Fibroblast of skin of scalp (primary cell): ENCODE measurements around the gene DNAJA2. TPM values are rescaled to one million over a fixed set of nuclear protein-coding genes. Genes with fewer than 3 reads are reported as not detected.
"Not testable (repeated sequence)": the region's sequence is repeated elsewhere in the genome, so short reads cannot be mapped to it uniquely, and the experiment has no call there.

Experiments
- DNase-seq: peaks from one replicate; pipeline ENCODE4 v3.0.0-alpha.2; 2013
- polyA plus RNA-seq, 2 experiments: library from polyadenylated mRNA; unstranded; fragments of 120-200 nt; gene quantifications; one replicate each; pipeline ENCODE4 v1.2.1, GENCODE V29; 2013; ENCODE audit not compliant: insufficient read length in 2 of 2

The DNAJA2 gene
- polyA plus RNA-seq (2013, experiment 1 of 2; ENCODE audit: insufficient read length) = 53.5 TPM
- 56.2 TPM for polyA plus RNA-seq (2013, experiment 2 of 2; ENCODE audit: insufficient read length)

DNA sequence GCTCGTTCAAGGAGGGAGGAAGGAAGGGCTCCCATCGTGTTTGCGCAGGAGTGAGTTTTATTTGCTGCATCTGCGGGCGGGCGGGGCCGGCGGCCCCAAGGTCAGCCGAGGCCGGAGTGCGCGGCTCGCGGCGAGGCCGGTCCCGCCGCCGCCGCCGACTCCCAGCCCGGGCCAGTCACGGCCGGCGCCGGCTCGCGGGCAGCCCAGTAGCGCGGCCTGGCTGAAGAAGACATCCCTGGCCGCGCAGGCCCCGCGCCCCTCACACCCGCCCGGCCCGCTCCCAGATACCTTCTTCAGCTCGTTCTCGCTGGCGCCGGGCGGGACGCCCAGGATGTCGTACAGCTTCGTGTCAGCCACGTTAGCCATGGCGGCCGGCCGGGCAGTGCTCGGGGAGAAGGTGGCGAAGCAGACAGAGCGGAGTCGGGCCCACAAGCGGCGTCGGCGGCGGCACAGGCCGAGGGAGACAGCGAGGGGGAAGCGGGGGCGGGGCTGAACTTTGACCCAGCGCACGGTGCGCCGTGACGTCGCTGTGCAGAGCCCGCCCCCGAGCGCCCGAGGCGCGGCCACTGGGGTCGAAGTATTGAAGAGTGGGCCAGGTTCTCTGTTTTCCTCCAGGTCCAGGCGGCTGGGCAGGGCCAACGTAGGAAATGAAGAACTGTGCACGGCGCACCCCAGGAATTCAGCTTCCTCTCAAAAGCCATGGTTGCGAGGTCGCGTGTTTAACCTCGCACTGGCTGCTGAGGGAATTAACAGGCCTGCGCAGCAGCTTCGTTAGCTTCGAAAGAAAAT, at the start of gene DNAJA2:
DNAJA2 (minus strand) TSS at position 468 of the 789 bp plus-strand sequence; CDS start at position 366, 102 bp downstream.
- DNase-seq = peak; percentile 88

DNA sequence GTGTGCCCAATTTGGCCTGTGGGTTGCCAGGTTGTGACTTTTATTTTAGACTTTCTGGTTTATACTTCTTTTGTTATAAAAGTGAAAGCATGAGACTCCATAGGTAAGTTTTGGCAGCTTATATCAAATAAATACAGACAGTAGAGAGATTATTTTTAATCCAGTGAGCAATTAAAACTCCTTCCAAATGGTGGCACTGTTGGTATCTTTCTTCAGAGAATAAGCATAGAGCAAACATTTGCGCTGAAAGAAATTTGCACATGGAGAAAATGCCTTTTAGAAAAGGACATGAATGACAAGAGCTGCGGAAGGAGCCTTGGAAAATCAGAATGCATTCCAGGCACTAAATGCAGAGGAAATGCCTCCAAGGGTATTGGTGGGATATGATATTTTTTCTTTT, 46.1 kb upstream of the DNAJA2 start:
- peak; percentile 6 for DNase-seq

DNA sequence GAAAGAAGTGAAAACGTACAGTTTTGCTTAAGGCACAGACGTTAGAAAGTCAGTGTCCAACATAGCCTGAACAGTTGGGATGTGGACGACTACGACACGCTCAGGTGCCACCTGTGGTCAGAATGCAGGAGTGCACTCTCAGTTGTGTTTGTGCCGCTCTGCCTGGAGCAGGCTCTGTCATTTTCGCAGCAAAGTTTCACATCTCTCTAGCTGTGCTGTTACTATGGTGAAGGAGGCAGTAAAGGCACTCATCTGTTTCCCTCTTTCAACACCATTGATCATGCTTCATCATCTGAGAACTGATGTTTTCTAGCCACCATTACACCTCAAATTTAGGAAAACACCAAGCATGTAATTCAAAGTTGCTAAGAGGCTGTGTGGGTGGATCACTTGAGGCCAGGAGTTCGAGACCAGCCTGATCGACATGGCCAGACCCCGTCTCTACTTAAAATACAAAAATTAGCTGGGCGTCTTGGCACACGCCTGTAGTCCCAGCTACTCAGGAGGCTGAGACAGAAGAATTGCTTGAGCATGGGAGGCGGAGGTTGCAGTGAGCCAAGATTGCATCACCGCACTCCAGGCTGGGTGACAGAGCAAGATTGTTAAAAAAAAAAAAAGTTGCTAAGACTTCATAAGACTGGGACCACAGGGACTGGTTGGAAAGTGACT, 44.9 kb upstream of the DNAJA2 start:
- no peak for DNase-seq

DNA sequence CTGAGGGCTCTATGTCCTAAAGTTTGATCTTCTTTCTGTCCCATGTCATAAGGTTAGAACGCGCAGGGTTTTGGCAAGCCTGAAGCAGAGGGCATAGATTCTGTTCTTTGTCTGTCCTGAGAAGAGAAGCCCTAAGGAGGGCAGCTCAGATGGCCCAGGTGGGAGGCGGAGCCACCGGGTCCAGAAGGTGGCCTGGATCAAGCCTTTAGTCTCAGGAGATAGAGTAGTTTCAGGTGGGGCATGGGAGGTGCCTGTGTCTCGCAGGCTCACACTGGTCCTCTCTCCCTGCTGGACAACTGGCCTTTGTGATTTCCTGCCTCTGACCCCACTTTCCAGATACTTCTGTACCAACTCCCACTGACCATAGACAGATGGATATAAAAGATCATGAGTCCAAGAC, 44.2 kb upstream of the DNAJA2 start:
- DNase-seq = no peak

DNA sequence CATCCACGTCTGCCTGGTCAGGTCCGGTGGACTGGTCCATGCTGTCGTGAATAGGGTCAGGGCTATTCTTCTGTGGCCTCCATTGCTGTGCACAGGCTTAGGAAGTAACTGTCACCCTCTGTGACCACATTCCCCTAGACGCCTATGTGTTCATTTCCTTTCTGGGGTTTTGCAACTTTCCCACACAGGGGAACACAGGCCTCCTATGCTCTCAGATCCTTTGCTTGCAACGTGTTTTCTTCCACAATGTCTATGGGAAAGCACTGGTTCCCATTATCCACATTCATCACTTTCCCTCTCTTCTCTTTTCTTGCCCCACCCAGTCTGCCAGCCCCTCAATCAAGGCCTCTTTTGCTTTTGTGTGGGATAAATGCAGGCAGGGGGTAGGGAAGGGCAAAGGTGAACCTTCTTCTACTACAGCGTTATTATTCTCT, 43.2 kb upstream of the DNAJA2 start:
- no peak for DNase-seq

DNA sequence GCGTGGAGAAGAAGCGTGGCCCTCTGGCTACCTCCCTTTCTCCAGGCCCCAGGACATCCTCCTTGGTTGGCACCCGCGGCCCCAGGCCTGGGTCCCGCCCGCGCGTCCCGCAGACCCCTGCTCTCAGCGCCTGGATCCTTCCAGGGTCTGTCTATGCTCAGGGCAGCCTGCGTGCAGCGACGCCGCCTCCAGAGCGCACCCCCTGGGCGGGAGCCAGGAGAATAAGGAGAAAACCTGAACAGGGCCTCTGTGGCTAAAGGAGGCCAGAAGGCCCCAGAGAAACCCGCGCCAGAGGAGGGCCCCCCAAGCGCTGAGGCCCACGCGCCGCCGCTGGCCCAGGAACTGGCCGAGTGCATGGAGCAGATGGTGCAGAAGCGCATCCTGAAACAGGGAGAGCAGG, 40.4 kb upstream of the DNAJA2 start:
- DNase-seq = no peak

DNA sequence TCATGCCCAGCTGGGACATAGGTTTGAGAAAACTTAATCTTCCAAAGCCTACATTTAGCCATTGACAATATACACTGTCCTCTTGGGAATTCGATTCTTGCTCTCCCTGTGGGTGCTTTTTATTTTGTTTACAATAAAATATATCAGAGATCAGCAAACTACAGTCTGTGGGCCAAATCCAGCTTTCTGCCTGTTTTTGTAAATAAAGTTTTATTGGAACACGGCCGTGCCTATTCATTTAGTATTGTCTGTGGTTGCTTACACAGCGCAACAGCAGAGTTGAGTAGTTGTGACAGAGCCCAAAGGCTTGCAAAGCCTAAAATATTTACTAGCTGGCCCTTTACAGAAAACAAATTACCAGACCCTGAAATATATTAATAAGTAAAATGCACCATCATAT, 39.7 kb upstream of the DNAJA2 start:
- DNase-seq = no peak

DNA sequence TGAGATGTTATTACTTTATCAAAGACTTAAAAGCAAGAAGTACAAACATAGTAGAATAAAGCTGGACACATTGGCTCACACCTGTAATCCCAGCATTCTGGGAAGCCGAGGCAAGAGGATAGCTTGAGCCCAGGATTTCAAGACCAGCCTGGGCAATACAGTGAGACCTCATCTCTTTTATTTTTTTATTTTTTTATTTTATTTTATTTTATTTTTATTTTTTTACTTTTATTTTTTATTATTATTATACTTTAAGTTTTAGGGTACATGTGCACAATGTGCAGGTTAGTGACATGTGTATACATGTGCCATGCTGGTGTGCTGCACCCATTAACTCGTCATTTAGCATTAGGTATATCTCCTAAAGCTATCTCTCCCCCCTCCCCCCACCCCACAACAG, 37.3 kb upstream of the DNAJA2 start:
- not testable (repeated sequence) for DNase-seq

DNA sequence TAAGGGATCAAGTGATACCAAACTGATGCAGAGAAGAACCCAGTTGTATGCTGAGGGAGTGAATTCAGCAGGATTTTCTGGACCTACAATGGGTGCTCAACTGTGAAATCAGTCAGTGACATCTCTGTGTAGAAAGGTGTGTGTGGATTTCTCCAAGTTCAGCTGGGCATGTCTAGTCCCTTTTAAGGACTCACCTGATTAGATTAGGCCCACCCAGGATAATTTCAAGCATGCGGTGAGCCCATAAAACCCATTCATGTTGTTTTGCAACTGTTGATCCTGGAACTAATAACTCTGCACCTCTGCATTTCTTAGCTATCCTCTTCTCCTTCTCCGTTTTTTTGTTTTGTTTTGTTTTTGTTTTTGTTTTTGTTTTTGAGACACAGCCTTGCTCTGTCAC, 35.1 kb upstream of the DNAJA2 start:
- DNase-seq = no peak

DNA sequence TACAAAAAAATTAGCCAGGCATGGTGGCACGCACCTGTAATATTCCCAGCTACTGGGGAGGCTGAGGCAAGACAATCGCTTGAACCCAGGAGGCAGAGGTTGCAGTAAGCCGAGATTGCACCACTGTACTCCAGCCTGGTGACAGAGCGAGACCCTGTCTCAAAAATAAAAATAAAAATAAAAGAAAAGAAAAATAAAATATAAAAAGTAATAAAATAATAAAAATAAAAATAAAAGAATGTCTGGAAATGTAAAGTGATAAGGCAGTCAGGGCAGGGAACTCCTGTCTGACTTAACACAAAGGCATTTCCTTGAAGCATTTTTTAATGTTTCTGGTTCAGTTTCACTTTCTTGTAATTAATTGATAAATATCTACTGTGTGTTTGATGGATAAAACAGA, 34.7 kb upstream of the DNAJA2 start:
- DNase-seq = no peak

DNA sequence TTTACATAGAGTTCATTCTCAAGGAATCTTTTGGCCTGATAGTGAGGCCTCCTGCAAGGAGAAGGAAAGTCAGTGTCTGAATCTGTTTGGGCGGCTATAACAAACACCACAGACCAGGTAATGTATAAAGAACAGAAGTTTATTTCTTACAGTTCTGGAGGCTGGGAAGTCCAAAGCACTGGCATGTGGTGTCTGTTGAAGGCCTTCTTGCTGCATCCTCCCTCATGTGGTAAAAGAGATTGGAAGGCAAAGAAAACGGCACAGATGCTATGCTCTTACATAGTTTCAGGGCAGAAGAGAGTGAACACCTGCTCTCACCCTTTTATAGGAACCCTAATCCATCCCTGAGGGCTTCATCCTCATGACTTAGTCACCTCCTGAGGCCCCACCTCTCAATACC, 31.2 kb upstream of the DNAJA2 start:
- DNase-seq = no peak

DNA sequence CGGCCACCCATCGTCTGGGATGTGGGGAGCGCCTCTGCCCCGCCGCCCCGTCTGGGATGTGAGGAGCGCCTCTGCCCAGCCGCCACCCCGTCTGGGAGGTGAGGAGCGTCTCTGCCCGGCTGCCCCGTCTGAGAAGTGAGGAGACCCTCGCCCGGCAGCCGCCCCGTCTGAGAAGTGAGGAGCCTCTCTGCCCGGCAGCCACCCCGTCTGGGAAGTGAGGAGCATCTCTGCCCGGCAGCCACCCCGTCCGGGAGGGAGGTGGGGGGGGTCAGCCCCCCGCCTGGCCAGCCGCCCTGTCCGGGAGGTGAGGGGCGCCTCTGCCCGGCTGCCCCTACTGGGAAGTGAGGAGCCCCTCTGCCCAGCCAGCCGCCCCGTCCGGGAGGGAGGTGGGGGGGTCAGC, 26.6 kb upstream of the DNAJA2 start:
- DNase-seq = not testable (repeated sequence)

DNA sequence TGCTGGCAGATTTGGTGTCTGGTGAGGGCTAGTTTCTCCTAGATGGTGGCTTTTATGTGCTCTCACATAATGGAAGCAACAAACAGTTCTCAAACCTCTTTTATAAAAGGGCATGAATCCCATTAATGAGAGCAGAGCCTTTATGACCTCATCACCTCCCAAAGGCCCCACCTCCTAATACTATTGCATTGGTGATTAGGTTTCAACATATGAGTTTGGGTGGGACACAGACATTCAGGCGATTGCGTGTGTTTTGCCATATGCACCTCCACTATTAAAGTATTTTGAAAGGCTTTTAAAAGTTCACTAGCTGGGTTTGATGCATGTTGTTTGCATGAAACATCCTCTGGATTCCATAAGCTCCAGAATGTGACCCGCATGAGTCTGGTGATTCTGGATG, 24.4 kb upstream of the DNAJA2 start:
- no peak for DNase-seq

DNA sequence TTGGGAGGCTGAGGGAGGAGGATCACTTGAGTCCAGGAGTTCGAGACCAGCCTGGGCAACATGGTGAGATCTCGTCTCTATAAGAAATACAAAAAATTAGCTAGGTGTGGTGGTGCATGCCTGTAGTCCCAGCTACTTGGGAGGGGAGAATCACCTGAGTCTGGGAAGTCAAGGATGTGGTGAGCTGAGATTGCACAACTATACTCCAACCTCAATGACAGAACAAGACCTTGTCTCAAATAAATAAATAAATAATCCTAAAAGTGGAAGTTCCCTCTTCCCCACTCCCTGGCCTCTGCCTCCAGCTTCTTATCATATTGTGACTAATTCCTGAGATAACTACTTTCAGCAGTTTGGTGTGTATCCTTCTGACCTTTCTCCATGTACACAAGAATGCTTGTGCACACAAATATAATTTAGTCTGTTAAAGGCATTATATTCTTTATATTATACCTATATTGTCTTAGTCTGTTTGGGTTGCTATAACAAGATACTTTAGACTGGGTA, 23.5 kb upstream of the DNAJA2 start:
- no peak for DNase-seq

DNA sequence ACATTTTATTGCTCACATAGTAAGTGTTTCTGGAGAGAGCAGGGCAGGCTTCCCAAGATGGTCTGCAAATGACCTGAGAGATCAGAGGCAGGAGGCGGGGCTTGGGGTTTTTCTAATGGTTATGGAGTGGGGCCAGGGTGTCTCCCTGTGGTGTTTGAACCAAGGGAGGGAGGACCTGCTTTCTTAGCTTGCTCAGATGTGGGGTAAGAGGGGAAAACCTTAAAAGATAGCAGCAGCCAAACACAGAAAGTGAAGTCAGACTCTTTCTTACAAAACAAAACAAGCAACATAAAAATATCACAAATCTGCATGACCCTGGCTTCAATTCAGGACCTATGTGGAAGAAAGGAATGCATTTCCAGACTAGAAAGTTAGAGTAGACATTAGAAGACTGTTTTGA, 22.9 kb upstream of the DNAJA2 start:
- no peak for DNase-seq

DNA sequence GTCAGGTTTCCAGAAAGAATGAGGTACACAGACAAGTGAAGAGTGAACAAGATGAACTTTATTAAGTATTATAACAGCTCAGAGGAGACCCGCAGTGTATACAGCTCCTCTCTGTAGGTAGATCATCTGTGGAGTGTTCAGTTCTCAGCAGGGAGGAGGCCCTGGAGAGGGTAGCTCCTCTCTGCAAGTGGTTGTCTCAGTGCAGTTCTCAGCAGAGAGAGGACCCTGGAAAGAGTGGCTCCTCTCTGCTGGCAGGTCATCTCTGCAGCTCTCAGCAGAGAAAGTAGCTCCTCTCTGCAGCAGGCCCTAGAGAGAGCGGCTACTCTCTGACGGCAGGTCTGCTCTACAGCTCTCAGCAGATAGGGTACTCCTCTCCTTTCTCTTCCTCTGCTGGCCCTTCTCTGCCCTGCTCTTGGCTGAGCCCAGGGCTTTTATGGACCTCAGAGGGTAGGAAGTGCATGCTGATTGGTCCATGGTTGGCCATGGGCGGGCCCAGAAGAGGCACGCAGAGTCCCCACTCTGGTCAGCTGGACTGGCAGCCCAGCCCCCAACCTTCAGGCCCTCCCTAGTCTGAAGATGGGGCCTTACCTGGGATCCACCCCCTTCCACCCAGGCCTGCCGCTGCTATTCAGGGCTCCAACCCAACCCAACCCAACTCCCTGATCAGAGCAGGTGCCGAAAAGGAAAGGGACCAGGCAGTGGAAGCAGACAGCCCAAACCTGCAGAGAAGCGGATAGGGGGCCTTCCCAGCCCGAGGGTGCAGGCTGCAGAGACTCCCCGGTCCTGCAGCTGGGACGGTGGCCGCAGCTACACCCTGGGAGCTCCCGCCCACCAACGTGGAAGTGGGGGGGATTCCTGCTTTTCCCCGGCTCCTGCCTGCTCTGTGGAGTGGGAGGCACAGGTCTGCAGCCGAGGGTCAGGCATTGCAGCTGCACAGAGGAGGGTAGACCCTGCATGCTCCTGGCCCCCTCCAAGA, 18.5 kb upstream of the DNAJA2 start:
- DNase-seq = no peak

DNA sequence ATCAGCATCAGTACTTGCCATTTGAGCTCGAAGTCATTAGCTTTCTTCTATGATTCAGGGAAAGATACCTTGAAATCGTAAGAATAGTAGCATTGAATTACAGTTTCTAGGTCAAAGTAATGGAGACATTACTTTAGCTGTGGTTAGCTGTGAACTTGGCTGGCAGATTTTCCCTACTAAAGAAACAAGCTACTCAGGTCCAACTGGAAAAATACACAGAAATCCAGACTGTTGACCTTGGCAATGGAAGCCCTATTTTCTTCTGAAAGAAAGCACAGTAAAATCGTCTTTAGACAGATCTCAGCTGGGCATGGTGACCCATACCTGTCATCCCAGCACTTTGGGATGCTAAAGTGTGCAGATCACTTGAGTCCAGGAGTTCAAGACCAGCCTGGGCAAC, 13.4 kb upstream of the DNAJA2 start:
- no peak for DNase-seq

DNA sequence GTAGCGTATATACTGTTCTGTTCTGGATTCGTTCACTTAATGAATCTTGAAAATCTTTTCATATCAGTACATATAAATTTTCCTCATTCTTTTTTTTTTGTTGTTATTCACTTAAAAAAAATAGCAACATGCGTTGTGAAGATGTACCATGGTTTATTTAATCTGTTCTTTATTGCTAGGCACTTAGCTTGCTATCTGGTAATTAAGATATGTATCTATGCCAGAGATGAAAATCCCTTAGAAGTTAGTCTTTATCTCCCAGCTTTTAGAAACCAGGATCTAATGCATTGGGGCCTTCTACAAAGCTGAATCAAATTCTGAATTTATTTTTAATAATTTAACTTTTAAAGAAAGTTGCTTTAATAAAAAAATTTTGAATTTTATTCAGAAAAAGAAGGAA, 13.0 kb upstream of the DNAJA2 start:
- DNase-seq = no peak

DNA sequence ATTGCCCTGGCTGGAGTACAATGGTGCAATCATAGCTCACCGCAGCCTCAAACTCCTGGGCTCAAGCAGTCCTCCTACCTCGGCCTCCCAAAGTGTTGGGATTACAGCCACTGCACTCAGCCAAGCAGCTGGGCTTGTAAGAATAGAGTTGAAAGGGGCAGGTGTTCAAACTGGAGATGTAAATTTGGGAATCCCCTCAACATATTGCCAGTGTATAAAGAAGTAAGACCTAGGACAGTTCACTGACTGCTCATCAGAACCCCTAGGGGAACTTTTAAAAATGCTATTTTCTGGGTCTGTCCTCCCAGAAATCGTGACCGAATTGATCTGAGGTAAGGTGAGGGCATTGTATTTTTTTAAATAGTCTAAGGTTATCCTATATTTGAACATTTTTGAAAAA, 8.9 kb upstream of the DNAJA2 start:
- no peak for DNase-seq

DNA sequence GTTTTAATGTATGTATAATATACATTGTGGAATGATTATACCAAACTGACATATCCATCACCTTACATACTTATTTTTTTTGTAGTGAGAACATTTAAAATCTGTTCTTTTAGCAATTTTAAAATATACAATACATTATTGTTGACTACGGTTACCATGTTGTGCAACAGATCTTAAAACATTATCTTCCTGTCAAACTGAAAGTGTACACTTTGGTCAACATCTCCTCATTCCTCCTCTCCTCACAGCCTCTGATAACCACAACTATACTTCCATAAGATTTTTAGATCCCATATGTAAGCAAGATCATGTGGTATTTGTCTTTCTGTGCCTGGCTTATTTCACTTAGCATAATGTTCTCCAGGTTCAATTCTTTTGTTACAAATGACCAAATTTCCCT, 7.5 kb upstream of the DNAJA2 start:
- no peak for DNase-seq

DNA sequence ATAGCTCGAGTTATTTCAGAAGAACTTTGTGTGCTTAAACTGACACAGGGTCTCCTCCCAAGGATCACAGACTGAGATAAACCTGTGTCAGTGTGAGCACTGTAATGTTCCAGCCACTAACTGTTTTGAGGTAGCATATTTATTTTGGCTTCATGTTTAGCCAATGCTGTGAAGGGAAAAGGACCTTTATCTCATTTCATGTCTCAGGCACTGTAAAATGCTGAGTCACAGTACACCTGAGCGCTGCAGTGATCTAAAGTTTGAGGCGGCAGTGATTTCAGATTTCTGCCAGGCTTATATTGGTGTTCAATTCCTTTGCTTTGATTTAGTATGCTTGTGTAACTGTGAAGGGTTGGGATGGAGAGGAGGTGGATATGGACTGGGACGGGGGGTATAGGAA, 3.1 kb upstream of the DNAJA2 start:
- DNase-seq = no peak

DNA sequence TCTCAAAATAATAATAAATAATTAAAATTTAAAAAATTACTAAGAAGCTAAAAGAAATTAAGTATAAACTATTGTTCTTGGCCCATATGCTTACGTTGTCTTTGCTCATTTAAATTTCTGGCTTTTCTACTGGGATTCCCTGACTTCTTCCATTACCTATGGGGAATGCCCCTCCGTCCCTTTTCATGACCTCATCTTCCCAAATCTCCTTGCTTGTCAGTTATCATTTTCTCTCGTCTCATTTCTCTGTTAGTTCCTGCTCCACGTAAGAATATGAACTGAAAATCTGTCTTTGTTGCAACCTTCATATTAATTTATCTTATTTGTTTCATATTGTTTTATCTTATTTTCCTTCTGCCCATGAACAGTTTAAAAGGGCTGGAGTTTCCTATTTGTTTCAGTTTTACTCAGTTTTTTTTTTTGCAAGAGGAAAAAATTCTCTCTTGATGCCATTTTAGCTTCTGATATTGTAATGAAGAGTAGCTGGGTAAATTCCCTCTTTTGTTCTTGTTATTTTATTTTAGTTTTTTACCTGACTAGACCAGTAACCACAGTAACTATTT, 2.5 kb upstream of the DNAJA2 start:
- DNase-seq = no peak
